Measurements from ENCODE around the gene SPR. TPM values are rescaled to one million over a fixed set of nuclear protein-coding genes. Genes with fewer than 3 reads are reported as not detected.
A peak's percentile ranks its signal among the peaks of the same experiment; 100 is the strongest.

Gene SPR
- polyA plus RNA-seq, 2 of the 4 experiments (the other 2 are of a cell fraction) = 88.5 to 138 TPM

GRCh38 chr2:72934683-72935610 is 47.7 kb downstream of the SPR start:
- CTCF ChIA-PET = interaction anchor here (0.6 to 8.6 kb wide), 14 partner anchors 9 to 278 kb away, joined by 3 to 85 read pairs (median 4); partner anchors contain the start of gene SPR
- POLR2A ChIA-PET = no interaction called here
- Histone ChIP-seq H3K27ac (no peak overlapping the region), H3K4me1 (no peaks in the 10 kb centered on the region), H3K4me2 (no peak overlapping the region), H3K9me3 (no peaks in the 10 kb centered on the region), H3K4me3 (no peak overlapping the region)
- WGBS (ENCODE audit: missing lambda C conversion rate) = 79% methylated on average over 14 of the region's 14 CpGs
- FAIRE-seq = no peak
- DNase-seq (ENCODE audit: low read depth in 1 of 2, low spot score in 1 of 2) = peak; percentile 59 to 60
- peak; percentile 17 to 68; a peak in 3 of 6 replicates for ATAC-seq
- TF ChIP-seq HOXB13 (CRISPR knock-in tag; IDR thresholded peaks at IDR 0.05; ENCODE audit: low read depth) = no peak
- peak; percentile 41 to 70 for TF ChIP-seq RAD21 (conservative IDR thresholded peaks at IDR 0.05 in 1 of 2, IDR thresholded peaks at IDR 0.05 in 1 of 2)
- peak; percentile 36; the same call in 2 of the 3 replicates for TF ChIP-seq CTCF (IDR thresholded peaks at IDR 0.05)

- TF ChIP-seq CHD4 (IDR thresholded peaks at IDR 0.05; ENCODE audit: borderline replicate concordance) = no peak
- TF ChIP-seq RCOR1 (IDR thresholded peaks at IDR 0.05; ENCODE audit: low read depth, low read length) = no peak
- TF ChIP-seq EHMT2 (IDR thresholded peaks at IDR 0.05; ENCODE audit: low read depth) = no peak
- TF ChIP-seq SREBF2 (IDR thresholded peaks at IDR 0.05) = no peak
- Histone ChIP-seq H3K27ac (no peak overlapping the region), H3K4me3 (no peak overlapping the region), H3K4me1 (no peaks in the 10 kb centered on the region), H3K4me2 (no peak overlapping the region), H3K9me3 (no peaks in the 10 kb centered on the region)
- ChIA-PET CTCF (interaction anchor here (0.8 to 8.6 kb wide), 10 partner anchors 10 to 277 kb away, joined by 3 to 85 read pairs (median 5); partner anchors contain the start of gene SPR), POLR2A (no interaction called here)
- FAIRE-seq (no peak), ATAC-seq (no peak), DNase-seq (ENCODE audit: low read depth in 1 of 2, low spot score in 1 of 2) (no peak)
- WGBS (ENCODE audit: missing lambda C conversion rate) = 83% methylated on average over 2 of the region's 2 CpGs
Observed at GRCh38 chr2:72935611-72935957, 48.4 kb downstream of the SPR start.

GRCh38 chr2:72936660-72937355 is 49.6 kb downstream of the SPR start:
- no peak overlapping the region for H3K4me3 ChIP-seq
- ATAC-seq = no peak
- DNase-seq (ENCODE audit: low read depth in 1 of 2, low spot score in 1 of 2) = no peak
- H3K4me1 ChIP-seq = no peaks in the 10 kb centered on the region
- H3K4me2 ChIP-seq = no peak overlapping the region
- TF ChIP-seq NPAS2 (CRISPR knock-in tag; IDR thresholded peaks at IDR 0.05; ENCODE audit: borderline replicate concordance) = no peak
- TF ChIP-seq SMC3 (IDR thresholded peaks at IDR 0.05) = no peak
- TF ChIP-seq ZNF302 (CRISPR knock-in tag; IDR thresholded peaks at IDR 0.05) = no peak
- TF ChIP-seq USF2 (IDR thresholded peaks at IDR 0.05) = no peak
- TF ChIP-seq HES2 (IDR thresholded peaks at IDR 0.05) = no peak
- TF ChIP-seq NFE2L2 (conservative IDR thresholded peaks at IDR 0.05; ENCODE audit: low read length) = no peak
- TF ChIP-seq ATOH8 (CRISPR knock-in tag; IDR thresholded peaks at IDR 0.05; ENCODE audit: low read depth) = no peak
- TF ChIP-seq RARB (CRISPR knock-in tag; IDR thresholded peaks at IDR 0.05) = no peak
- TF ChIP-seq HDAC2 (IDR thresholded peaks at IDR 0.05) = no peak
- no peak for TF ChIP-seq RNF2 (IDR thresholded peaks at IDR 0.05; ENCODE audit: borderline replicate concordance, low read depth)
- no peak for TF ChIP-seq HMGXB4 (CRISPR knock-in tag; IDR thresholded peaks at IDR 0.05; ENCODE audit: borderline replicate concordance)
- no peak for TF ChIP-seq MAFK (IDR thresholded peaks at IDR 0.05; ENCODE audit: partially characterized antibody)
- ChIA-PET POLR2A (no interaction called here), CTCF (interaction anchor here (1.7 to 8.6 kb wide), 2 partner anchors 37 to 43 kb away, joined by 6 to 85 read pairs; no protein-coding TSS in a partner anchor)
- H3K9me3 ChIP-seq = no peaks in the 10 kb centered on the region
- 78% methylated on average over 14 of the region's 19 CpGs for WGBS (ENCODE audit: missing lambda C conversion rate)
- no peak for FAIRE-seq
- no peak overlapping the region for H3K27ac ChIP-seq

Measured in A549 (cell line).